A549 (cell line): ENCODE measurements around the gene DCAKD. TPM values are rescaled to one million over a fixed set of nuclear protein-coding genes. Genes with fewer than 3 reads are reported as not detected.
A peak's percentile ranks its signal among the peaks of the same experiment; 100 is the strongest.

Source experiments
- ATAC-seq, 2 experiments: fragments of 200-7000 bp in 1 of 2; fragments of >200 bp in 1 of 2; cut with Nextera tagmentation in 1 of 2; cut with Tn5 transposase in 1 of 2; 3 replicates each; pipeline versions ENCODE4 v1.8.0 to v1.9.1; 2018 to 2020; ENCODE audit warnings: mild to moderate bottlenecking in 1 of 2, moderate library complexity in 1 of 2
- CTCF ChIA-PET: fragments of 300-600 bp; sonication (Branson Sonifier 250); formaldehyde crosslinking; extraction: SDS; loops from one replicate; lab custom pipeline; 2021; ENCODE audit warnings: antibody characterized with exemption, inconsistent platforms; lab: Yijun Ruan, JAX
- POLR2A ChIA-PET: fragments of 350-600 bp; formaldehyde crosslinking; extraction: SDS; loops from one replicate; lab custom pipeline; 2021; ENCODE audit warnings: antibody characterized with exemption, inconsistent platforms; lab: Yijun Ruan, JAX
- DNase-seq, 2 experiments: peaks; one replicate each; pipeline versions ENCODE4 v3.0.0 to v3.0.0-alpha.2; 2011 to 2016; ENCODE audit warnings: low read depth in 1 of 2, low spot score in 1 of 2
- FAIRE-seq: peaks from 2 replicates; lab custom pipeline; 2011; peaks lifted over from hg19 to GRCh38; lab: Jason Lieb, UNC
- H3K27ac ChIP-seq, 2 experiments: fragments of >200 bp; sonication (Bioruptor Twin); formaldehyde crosslinking; 3 replicates each; pipeline ENCODE4 v1.5.1; 2016 to 2017
- H3K4me1 ChIP-seq: fragments of >200 bp; sonication (Bioruptor Twin); formaldehyde crosslinking; 3 replicates; pipeline ENCODE4 v1.6.1; 2016
- H3K4me2 ChIP-seq: fragments of >200 bp; sonication (Bioruptor Twin); formaldehyde crosslinking; 3 replicates; pipeline ENCODE4 v1.6.1; 2016
- H3K4me3 ChIP-seq: fragments of >200 bp; sonication (Bioruptor Twin); formaldehyde crosslinking; 3 replicates; pipeline ENCODE4 v1.5.1; 2016
- H3K9me3 ChIP-seq: fragments of >200 bp; sonication (Bioruptor Twin); formaldehyde crosslinking; 3 replicates; pipeline ENCODE4 v1.6.1; 2016
- CBX2 ChIP-seq: fragments of 200-600 bp; sonication (generic); IDR thresholded peaks from 2 replicates; pipeline ENCODE4 v1.6.1; 2016; ENCODE audit warnings: low read depth, mild to moderate bottlenecking, borderline replicate concordance
- EHMT2 ChIP-seq: fragments of 200-600 bp; sonication (generic); IDR thresholded peaks from 2 replicates; pipeline ENCODE4 v1.6.1; 2016; ENCODE audit warnings: antibody characterized with exemption, low read depth, mild to moderate bottlenecking, moderate library complexity
- FOSB ChIP-seq: fragments of 250-450 bp; sonication (Bioruptor Pico); IDR thresholded peaks from 2 replicates; pipeline ENCODE4 v1.5.0; 2020; ENCODE audit warnings: mild to moderate bottlenecking, moderate library complexity
- FOXS1 ChIP-seq: fragments of 250-450 bp; sonication (Bioruptor Pico); IDR thresholded peaks from 2 replicates; pipeline ENCODE4 v1.5.0; 2020; ENCODE audit warnings: mild to moderate bottlenecking, moderate library complexity
- GATA3 ChIP-seq: IDR thresholded peaks from 2 replicates; pipeline ENCODE4 v1.6.1; 2012; ENCODE audit warnings: borderline replicate concordance
- HEYL ChIP-seq: fragments of 250-450 bp; sonication (Bioruptor Pico); IDR thresholded peaks from 2 replicates; pipeline ENCODE4 v1.8.0; 2021; ENCODE audit warnings: mild to moderate bottlenecking, moderate library complexity
- HMGXB4 ChIP-seq: fragments of 250-450 bp; sonication (Bioruptor Pico); IDR thresholded peaks from 2 replicates; pipeline ENCODE4 v1.5.0; 2021; ENCODE audit warnings: mild to moderate bottlenecking, moderate library complexity, borderline replicate concordance
- KDM5A ChIP-seq: fragments of 200-600 bp; sonication (generic); IDR thresholded peaks from 2 replicates; pipeline ENCODE4 v1.6.1; 2016; ENCODE audit warnings: antibody characterized with exemption, mild to moderate bottlenecking
- MAZ ChIP-seq: fragments of 150-350 bp; IDR thresholded peaks from 2 replicates; pipeline ENCODE4 v1.6.1; 2014; ENCODE audit warnings: antibody characterized with exemption, low read depth, low read length, borderline replicate concordance
- NR3C1 ChIP-seq: fragments of >200 bp; sonication (Bioruptor Twin); formaldehyde crosslinking; IDR thresholded peaks from 3 replicates; pipeline ENCODE4 v1.6.1; 2017
- PHF8 ChIP-seq: fragments of 200-600 bp; sonication (generic); IDR thresholded peaks from 2 replicates; pipeline ENCODE4 v1.6.1; 2016; ENCODE audit warnings: low read depth, mild to moderate bottlenecking, antibody characterized with exemption, moderate library complexity, borderline replicate concordance
- POLR2AphosphoS2 ChIP-seq: conservative IDR thresholded peaks from 2 replicates; pipeline ENCODE4 v1.6.1; 2012; ENCODE audit warnings: low read length, improper control_type of control experiment, inconsistent platforms
- RCOR1 ChIP-seq: fragments of 150-350 bp; IDR thresholded peaks from 2 replicates; pipeline ENCODE4 v1.6.1; 2014; ENCODE audit warnings: antibody characterized with exemption, low read length, low read depth
- RNF2 ChIP-seq: fragments of 200-600 bp; sonication (generic); IDR thresholded peaks from 2 replicates; pipeline ENCODE4 v1.6.1; 2016; ENCODE audit warnings: low read depth, mild to moderate bottlenecking, antibody characterized with exemption, moderate library complexity, borderline replicate concordance
- TP53 ChIP-seq: fragments of 250-450 bp; sonication (Bioruptor Pico); IDR thresholded peaks from 2 replicates; pipeline ENCODE4 v1.5.0; 2021; ENCODE audit warnings: mild to moderate bottlenecking, moderate library complexity
- USF2 ChIP-seq: fragments of 450-650 bp; IDR thresholded peaks from 2 replicates; pipeline ENCODE4 v1.6.1; 2014; ENCODE audit warnings: antibody characterized with exemption
- ZC3H11A ChIP-seq: fragments of 450-650 bp; IDR thresholded peaks from 2 replicates; pipeline ENCODE4 v1.6.1; 2014; ENCODE audit warnings: antibody characterized with exemption, mild to moderate bottlenecking
- ZNF302 ChIP-seq: fragments of 250-450 bp; sonication (Bioruptor Pico); IDR thresholded peaks from 2 replicates; pipeline ENCODE4 v1.9.0; 2021; ENCODE audit warnings: inconsistent platforms, mild to moderate bottlenecking, moderate library complexity
- WGBS: methylation state at CpG from one replicate; pipeline ENCODE4 v1.1.6; 2017; ENCODE audit errors: missing lambda C conversion rate; 5-methylcytosine and 5-hydroxymethylcytosine counted together
- polyA plus RNA-seq, 4 experiments: library from polyadenylated mRNA; depleted of rRNA in 3 of 4; stranded (reverse); fragments of >200 nt; fragmentation: RNase III in 1 of 4; extraction: RNeasy Plus Mini Kit Qiagen cat#74134 plus additional on column Dnase treatment in 1 of 4; gene quantifications; 2 replicates in 3 of 4; 3 replicates in 1 of 4; pipeline ENCODE4 v1.2.3, GENCODE V29; 2011 to 2017
- TF ChIP-seq, protein P1 (sequence below): IDR thresholded peaks from 2 replicates; pipeline ENCODE4 v1.6.1; 2012; ENCODE audit warnings: low read depth, borderline replicate concordance
- TF ChIP-seq, protein P2 (sequence below): fragments of >200 bp; sonication (Bioruptor Twin); formaldehyde crosslinking; IDR thresholded peaks from 2 replicates; pipeline ENCODE4 v1.6.1; 2016

The DCAKD gene
- polyA plus RNA-seq, 2 of the 4 experiments (the other 2 are of a cell fraction): 18.7 to 21.4 TPM

DNA sequence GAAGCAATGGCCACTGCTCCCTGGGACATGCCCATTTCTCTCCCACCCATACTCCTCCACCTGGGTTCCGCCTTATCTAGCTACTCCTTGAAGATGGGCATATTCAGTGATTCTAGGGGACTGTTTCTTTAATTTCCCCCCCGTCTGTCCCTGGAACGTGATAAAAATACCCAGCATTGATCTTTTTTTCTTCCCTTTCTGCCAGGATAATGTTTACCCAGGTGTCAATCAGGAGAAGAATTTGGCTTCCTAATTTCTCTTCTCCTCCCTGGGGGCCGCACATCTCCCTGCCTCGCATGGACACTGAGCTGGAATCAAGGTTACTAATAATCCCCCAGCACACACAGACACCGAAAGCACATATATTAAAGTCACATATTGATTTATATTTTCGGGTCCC is 35.2 kb downstream of the DCAKD start:
- peaks cover 18% of the 10 kb centered on the region for H3K4me1 ChIP-seq
- no peak overlapping the region for H3K4me2 ChIP-seq
- H3K4me3 ChIP-seq: no peak overlapping the region
- no peak for DNase-seq
- ChIA-PET POLR2A (no interaction called here), CTCF (interaction anchor here (1.6 to 66.5 kb wide), 5 partner anchors 8 to 138 kb away, joined by 4 to 1853 read pairs (median 7); partner anchors contain the start of gene GFAP)
- FAIRE-seq: no peak
- no peaks in the 10 kb centered on the region for H3K9me3 ChIP-seq
- ATAC-seq: no peak
- no peak overlapping the region for H3K27ac ChIP-seq
- WGBS: 69% methylated on average over 7 of the region's 7 CpGs
- no peak for TF ChIP-seq NR3C1
- TF ChIP-seq POLR2AphosphoS2: no peak
- TF ChIP-seq, all 56 proteins: peak for 0

DNA sequence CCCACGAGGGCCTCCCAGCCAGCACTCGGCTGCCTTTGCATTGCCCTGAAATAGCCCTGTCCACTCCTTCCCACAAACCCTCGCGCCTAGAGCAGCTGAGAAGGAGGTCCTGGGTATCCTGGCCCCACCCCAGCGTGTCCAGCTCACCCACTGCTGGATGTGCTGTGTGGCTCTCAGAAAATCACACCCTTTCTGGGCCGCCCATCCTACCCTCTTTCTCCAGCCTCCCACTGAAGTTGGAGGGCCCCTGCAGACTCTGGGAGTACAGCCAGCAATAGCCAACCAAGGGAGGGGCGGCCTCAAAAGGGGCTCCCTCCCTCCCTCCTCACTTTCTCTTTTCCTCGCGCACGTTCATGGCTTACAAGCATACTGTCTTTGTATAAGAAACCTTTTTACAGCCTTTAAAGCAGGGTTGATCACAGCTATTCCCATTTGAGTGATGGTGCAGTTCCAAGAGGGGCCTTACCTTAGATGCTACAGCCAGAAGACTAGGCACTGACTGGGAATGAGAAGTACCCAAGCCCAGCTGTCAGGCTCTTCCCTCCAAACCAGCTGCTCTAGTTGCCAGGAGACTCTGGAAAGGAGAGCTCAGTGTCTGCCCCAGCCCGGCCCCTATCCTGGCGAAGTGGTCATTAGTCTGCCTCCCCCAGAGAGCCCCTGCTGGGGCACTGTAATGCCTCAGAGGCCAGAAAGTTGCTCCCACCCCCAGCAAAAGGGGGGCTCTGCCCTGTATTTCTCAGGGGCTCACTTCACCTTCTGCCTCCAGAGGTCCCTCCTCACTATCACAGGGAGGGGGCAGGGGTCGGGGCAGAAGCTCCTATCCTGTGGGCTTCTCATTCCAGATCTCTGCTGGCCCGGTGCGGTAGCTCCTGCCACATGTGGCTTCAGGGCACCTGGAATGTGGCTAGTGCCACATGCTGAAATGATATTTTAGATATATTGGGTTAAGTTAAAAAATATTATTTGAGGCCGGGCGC is 38.1 kb downstream of the DCAKD start:
- FAIRE-seq (no peak), ATAC-seq (peak; percentile 7 to 18; a peak in 3 of 6 replicates), DNase-seq (no peak)
- CTCF ChIA-PET: interaction anchor here (1.0 to 66.5 kb wide), 8 partner anchors 9 to 184 kb away, joined by 3 to 1853 read pairs (median 5); partner anchors contain the start of gene GFAP
- H3K4me1 ChIP-seq: peaks cover 5% of the 10 kb centered on the region
- TF ChIP-seq KDM5A (no peak), MAZ (no peak), FOXS1 (CRISPR knock-in tag) (no peak), ZNF302 (CRISPR knock-in tag) (no peak), PHF8 (no peak), GATA3 (no peak), FOSB (CRISPR knock-in tag) (no peak), USF2 (no peak), EHMT2 (no peak), ZC3H11A (no peak), HMGXB4 (CRISPR knock-in tag) (no peak), HEYL (CRISPR knock-in tag) (no peak), RCOR1 (no peak)
- TF ChIP-seq, protein P1, sequence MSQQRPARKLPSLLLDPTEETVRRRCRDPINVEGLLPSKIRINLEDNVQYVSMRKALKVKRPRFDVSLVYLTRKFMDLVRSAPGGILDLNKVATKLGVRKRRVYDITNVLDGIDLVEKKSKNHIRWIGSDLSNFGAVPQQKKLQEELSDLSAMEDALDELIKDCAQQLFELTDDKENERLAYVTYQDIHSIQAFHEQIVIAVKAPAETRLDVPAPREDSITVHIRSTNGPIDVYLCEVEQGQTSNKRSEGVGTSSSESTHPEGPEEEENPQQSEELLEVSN: no peak
- TF ChIP-seq, protein P2, sequence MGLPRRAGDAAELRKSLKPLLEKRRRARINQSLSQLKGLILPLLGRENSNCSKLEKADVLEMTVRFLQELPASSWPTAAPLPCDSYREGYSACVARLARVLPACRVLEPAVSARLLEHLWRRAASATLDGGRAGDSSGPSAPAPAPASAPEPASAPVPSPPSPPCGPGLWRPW: no peak
- no peaks in the 10 kb centered on the region for H3K9me3 ChIP-seq
- H3K4me2 ChIP-seq: no peak overlapping the region
- 0 out of 6 replicates have a peak overlapping the region, but pooled peaks of 1 of the 2 experiments have one; percentile 10 for H3K27ac ChIP-seq
- POLR2A ChIA-PET: interaction anchor here (0.6 kb wide), 1 partner anchor 67 kb away, joined by 7 read pairs; no protein-coding TSS in a partner anchor
- 84% methylated on average over 17 of the region's 17 CpGs for WGBS
- H3K4me3 ChIP-seq: no peak overlapping the region

DNA sequence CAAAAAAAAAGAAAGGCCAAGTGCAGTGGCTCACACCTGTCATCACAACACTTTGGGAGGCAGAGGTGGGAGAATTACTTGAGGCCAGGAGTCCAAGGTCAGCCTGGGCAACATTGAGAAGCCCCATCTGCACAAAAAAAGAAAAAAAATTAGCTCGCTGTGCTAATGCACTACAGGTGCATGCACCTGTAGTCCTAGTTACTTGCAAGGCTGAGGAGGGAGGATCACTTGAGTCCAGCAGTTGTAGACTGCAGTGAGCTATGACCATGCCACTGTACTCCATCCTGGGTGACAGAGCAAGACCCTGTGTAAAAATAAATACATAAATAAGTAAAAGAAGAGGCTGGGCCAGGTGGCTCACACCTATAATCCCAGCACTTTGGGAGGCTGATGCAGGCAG is 39.7 kb downstream of the DCAKD start:
- no peaks in the 10 kb centered on the region for H3K4me1 ChIP-seq

More for the DNA sequence above, 39.7 kb downstream of the DCAKD start:
- no peak for DNase-seq
- Histone ChIP-seq H3K4me2 (no peak overlapping the region), H3K4me3 (no peak overlapping the region), H3K9me3 (no peaks in the 10 kb centered on the region)
- POLR2A ChIA-PET: no interaction called here
- WGBS: 90% methylated on average over 1 of the region's 1 CpG
- no peak for FAIRE-seq
- no peak for ATAC-seq
- TF ChIP-seq, protein P2: no peak
- no peak for TF ChIP-seq TP53 (CRISPR knock-in tag)
- TF ChIP-seq RNF2: no peak
- no peak for TF ChIP-seq USF2
- TF ChIP-seq CBX2: no peak
- TF ChIP-seq RCOR1: no peak
- no peak for TF ChIP-seq GATA3
- TF ChIP-seq, all 56 proteins: peak for 0
- CTCF ChIA-PET: interaction anchor here (1.2 to 66.5 kb wide), 8 partner anchors 10 to 237 kb away, joined by 3 to 1853 read pairs (median 6); partner anchors contain the start of genes ACBD4 and GFAP
- H3K27ac ChIP-seq: no peak overlapping the region
